Neural progenitor cell (in vitro differentiated cells): ENCODE results near the gene IGSF3.
"Not testable (repeated sequence)": the region's sequence is repeated elsewhere in the genome, so short reads cannot be mapped to it uniquely, and the experiment has no call there.

ENCODE experiments used
- CTCF ChIP-seq: fragments of 200-600 bp; sonication (generic); IDR thresholded peaks from 2 replicates; pipeline ENCODE4 v1.5.1; 2017; ENCODE audit warnings: antibody characterized with exemption, mild to moderate bottlenecking
- EZH2 ChIP-seq: fragments of 200-600 bp; sonication (generic); IDR thresholded peaks from 2 replicates; pipeline ENCODE4 v1.6.1; 2017; ENCODE audit warnings: antibody characterized with exemption, mild to moderate bottlenecking, moderate library complexity

- not testable (repeated sequence) for TF ChIP-seq CTCF, EZH2
Observed at GRCh38 chr1:116617808-116618207, 49.7 kb downstream of the IGSF3 start.
